GM12801 (cell line): ENCODE data around the gene RNF151.

Experiments used
- TF ChIP-seq, protein P1 (sequence below): IDR thresholded peaks from one replicate; pipeline ENCODE4 v1.5.1; 2011; ENCODE audit warnings: control low read depth; ENCODE audit not compliant: insufficient read length; ENCODE audit errors: extremely low read depth

Gene RNF151

GRCh38 chr16:2001035-2001434 is 34.4 kb downstream of the RNF151 start:
- TF ChIP-seq, protein P1, sequence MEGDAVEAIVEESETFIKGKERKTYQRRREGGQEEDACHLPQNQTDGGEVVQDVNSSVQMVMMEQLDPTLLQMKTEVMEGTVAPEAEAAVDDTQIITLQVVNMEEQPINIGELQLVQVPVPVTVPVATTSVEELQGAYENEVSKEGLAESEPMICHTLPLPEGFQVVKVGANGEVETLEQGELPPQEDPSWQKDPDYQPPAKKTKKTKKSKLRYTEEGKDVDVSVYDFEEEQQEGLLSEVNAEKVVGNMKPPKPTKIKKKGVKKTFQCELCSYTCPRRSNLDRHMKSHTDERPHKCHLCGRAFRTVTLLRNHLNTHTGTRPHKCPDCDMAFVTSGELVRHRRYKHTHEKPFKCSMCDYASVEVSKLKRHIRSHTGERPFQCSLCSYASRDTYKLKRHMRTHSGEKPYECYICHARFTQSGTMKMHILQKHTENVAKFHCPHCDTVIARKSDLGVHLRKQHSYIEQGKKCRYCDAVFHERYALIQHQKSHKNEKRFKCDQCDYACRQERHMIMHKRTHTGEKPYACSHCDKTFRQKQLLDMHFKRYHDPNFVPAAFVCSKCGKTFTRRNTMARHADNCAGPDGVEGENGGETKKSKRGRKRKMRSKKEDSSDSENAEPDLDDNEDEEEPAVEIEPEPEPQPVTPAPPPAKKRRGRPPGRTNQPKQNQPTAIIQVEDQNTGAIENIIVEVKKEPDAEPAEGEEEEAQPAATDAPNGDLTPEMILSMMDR: no peak

DNA sequence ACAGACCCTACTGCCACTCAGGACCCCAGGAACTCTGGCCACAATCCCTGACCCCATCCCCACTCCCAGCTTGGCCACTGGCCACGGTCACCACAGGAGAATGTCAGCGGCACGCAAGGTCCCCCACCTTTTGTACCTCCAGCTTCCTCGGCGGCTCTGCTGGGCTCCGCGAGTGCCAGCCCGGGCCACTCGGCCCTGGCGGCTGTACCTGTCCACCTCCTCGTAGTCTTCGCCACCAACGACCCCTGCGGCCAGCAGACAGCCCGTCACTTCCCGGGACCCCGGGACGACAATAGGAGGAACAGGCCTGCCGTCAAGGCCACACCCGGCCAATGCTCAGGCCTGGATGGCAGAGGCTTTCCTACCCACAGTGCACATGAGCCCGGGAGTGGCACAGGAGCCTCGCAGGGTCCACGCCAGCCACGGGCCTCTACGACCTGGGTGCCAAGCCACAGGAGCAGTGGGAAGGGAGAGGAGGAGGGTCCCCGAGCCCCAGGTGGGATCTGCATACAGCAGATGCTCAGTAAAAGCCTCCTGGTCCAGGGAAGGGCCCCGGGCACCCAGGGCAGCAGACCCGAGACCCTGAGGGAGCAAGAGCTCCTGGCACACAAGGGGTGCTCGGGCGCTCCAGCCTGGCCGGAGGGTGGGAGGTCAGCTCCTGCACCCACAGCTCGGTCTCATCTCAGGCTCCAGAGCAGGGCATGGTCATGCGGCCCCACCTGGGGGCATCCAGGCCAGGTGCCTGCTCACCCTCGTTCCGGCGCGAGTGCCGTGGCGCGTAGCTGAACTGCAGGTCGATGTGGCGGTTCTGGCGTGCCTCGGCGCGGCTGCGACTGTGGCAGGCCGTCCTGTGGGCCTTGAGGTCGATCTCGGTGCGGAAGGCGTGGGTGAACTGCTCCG is 35.0 kb downstream of the RNF151 start:
- TF ChIP-seq, protein P1: no peak

DNA sequence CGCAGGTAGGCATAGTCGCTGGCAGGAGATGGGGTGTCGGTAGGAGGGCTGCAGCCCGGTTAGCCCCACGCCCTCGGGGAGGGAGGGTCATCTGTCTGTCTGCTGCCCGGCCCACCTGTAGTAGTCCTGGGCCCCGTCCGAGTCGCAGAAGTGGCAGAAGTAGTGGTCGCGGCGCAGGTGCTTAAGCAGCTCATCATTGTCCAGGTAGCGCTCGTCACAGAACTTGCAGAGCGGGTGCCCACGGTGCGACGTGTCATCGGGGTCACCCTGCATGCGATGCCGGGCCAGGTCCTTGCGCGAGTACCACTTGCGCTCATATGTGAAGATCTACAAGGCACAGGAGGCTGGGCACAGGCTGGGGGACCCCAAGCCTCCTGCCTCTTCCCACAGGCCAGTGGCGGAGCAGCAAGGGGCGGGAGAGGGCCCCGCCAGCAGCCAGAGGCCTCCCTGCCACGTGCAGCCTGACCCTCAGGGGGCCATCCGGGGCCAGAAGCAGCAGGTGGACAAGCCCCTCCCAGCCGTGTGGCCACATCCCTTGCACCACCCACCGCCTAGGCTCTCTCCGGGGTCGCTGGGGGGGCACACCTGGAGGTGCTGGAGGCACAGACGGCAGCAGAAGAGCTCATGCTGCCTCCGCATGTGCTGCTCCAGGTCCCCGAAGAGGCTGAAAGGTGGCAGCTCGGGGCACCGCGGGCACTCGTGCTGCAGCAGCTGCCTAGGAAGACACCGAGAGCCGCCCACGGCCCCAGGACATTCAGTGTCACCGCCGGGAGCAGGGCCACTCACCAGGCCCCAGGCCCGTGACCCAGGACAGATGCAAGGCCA is 36.0 kb downstream of the RNF151 start:
- TF ChIP-seq, protein P1: no peak

- TF ChIP-seq, protein P1: no peak
Observed at GRCh38 chr16:2003231-2003826, 36.7 kb downstream of the RNF151 start.

GRCh38 chr16:2003827-2004641 is 37.4 kb downstream of the RNF151 start:
- TF ChIP-seq, protein P1: no peak

DNA sequence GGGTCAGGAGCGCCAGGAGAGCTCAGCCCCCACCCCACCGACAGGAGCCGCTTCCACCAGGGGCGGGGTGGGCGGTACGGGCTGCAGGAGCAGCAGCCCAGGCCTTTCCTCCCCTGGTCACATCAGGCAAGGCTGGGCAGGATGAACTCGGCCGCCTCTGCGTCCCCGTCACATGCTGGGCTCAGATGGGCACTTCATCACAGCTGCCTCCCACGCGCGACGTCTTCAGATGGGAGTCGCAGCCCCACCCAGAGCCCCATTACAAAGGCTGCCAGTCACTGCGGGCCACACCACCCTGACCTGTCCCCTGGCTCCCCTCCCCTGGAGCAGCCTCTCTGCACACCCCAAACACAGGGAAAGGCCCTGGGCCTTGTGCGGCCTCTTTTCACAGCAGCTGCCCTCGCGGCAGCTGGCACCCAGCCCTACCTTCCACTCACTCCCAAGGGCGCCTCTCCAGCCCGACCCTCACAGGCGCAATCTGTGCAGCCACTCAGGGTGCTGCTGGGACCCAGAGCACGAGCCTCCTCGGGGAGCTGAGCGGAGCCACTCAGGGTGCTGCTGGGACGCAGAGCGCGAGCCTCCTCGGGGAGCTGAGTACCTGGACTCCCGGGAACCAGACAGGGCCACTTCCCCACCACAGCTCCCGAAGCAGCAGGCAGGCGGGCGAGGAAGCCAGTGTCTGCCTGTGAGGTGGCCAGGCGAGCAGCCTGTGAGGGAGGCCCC is 38.3 kb downstream of the RNF151 start:
- TF ChIP-seq, protein P1: no peak
